Transverse colon (tissue), 4 donors: ENCODE results near the gene EIF4E2. TPM values are rescaled to one million over a fixed set of nuclear protein-coding genes. Genes with fewer than 3 reads are reported as not detected.

Source experiments
- DNase-seq: peaks from one replicate; pipeline ENCODE4 v3.0.0-alpha.2; 2019
- H3K27ac ChIP-seq, 4 donors: fragments of 200-600 bp; sonication (generic); 2 replicates each; pipeline ENCODE4 v1.5.1; 2016 to 2018; ENCODE audit warnings: inconsistent platforms in 4 of 4
- H3K27me3 ChIP-seq: fragments of 200-600 bp; sonication (generic); 2 replicates; pipeline ENCODE4 v1.5.1; 2017; ENCODE audit warnings: inconsistent platforms
- H3K36me3 ChIP-seq, 4 donors: fragments of 200-600 bp; sonication (generic); 2 replicates each; pipeline ENCODE4 v1.5.1; 2017 to 2019; ENCODE audit warnings: inconsistent platforms in 4 of 4
- H3K4me1 ChIP-seq, 4 donors: fragments of 200-600 bp; sonication (generic); 2 replicates each; pipeline ENCODE4 v1.5.1; 2017 to 2020; ENCODE audit warnings: inconsistent platforms in 4 of 4
- H3K4me3 ChIP-seq, 4 donors: fragments of 200-600 bp; sonication (generic); 1 replicate in 1 of 4; 2 replicates in 3 of 4; pipeline versions ENCODE4 v1.5.1 to v1.6.1; 2017 to 2019; ENCODE audit warnings: inconsistent platforms in 4 of 4
- H3K9me3 ChIP-seq, 2 donors: fragments of 200-600 bp; sonication (generic); 2 replicates each; pipeline ENCODE4 v1.5.1; 2017 to 2019; ENCODE audit warnings: inconsistent platforms in 2 of 2
- EP300 ChIP-seq: sonication (generic); formaldehyde crosslinking; IDR thresholded peaks from one replicate; pipeline ENCODE4 v1.6.1; 2017; ENCODE audit warnings: antibody characterized with exemption, low read depth
- POLR2A ChIP-seq: fragments of 450-650 bp; IDR thresholded peaks from one replicate; pipeline ENCODE4 v1.6.1; 2016; ENCODE audit warnings: antibody characterized with exemption, mild to moderate bottlenecking, moderate library complexity
- POLR2AphosphoS5 ChIP-seq, 3 donors: sonication (generic); formaldehyde crosslinking; IDR thresholded peaks; one replicate each; pipeline ENCODE4 v1.6.1; 2016; ENCODE audit warnings: antibody characterized with exemption in 3 of 3
- WGBS, 2 donors: methylation state at CpG; one replicate each; pipeline ENCODE4 v1.1.5; 2018; ENCODE audit warnings: low coverage in 1 of 2; 5-methylcytosine and 5-hydroxymethylcytosine counted together
- in situ Hi-C, 4 donors: fragments of 200-750 bp; cut with MboI; loops; one replicate each; pipeline versions ENCODE4 v1.15.0 to v1.15.1; 2017; ENCODE audit warnings: low sequenced_read_pairs in 3 of 4, low pct_ligation_motif_present in 1 of 4, low pct_unique_long_range_greater_than_20kb in 1 of 4
- intact Hi-C: fragments of 100-400 bp; cut with DNase I; formaldehyde crosslinking; loops from one replicate; pipeline ENCODE4 v1.15.1; 2023; ENCODE audit warnings: low total_unique reads
- total RNA-seq, 4 donors: library from RNA; depleted of rRNA; stranded (reverse); fragments of >200 nt; gene quantifications; one replicate each; pipeline ENCODE4 v1.1.0, GENCODE V29; 2016
- TF ChIP-seq, protein P1 (sequence below), 5 experiments: fragments of 200-600 bp in 3 of 5; fragments of 450-650 bp in 2 of 5; sonication (generic) in 3 of 5; IDR thresholded peaks; 1 replicate in 2 of 5; 2 replicates in 3 of 5; pipeline ENCODE4 v1.5.1; 2016 to 2017; ENCODE audit warnings: antibody characterized with exemption in 5 of 5, inconsistent platforms in 3 of 5, mild to moderate bottlenecking in 2 of 5, moderate library complexity in 1 of 5

EIF4E2 gene
- total RNA-seq, 4 donors from 2014 or later, result 46.0 to 2,324 (median 55.7) TPM

DNA sequence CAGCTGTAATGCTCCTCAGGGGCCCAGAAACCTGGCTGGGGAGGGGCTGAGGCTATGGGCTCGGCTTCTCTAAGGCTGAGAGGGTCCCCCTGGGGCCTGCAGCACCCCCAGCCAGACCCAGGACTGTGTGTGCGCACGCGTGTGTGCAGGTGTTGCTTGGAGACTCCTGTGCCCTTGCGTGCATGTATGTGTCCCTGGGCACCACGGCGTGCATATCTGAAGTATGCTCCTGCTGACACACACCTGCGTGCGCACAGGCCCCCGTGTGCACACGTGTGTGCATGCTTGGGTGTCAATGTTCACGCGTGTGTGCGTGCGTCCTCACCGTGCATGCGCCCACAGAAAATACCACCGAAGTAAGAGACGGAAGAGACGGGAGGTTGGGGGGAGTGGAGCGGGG is 48.0 kb upstream of the EIF4E2 start:
- H3K9me3 ChIP-seq, result no peaks in the 10 kb centered on the region
- WGBS, 2 donors, result 18 to 50% methylated on average over 1 to 18 of the region's 21 CpGs
- H3K27me3 ChIP-seq, result peaks cover 54% of the 10 kb centered on the region
- no peak for TF ChIP-seq POLR2AphosphoS5 (IDR thresholded peaks at IDR 0.05)
- no peak overlapping the region for H3K27ac ChIP-seq
- H3K36me3 ChIP-seq, result no peaks in the 10 kb centered on the region
- H3K4me1 ChIP-seq, result peaks cover 0 to 15% (median 11%) of the 10 kb centered on the region in 4 donors
- peak overlapping the region in 1 of 4 donors; percentile 45 for H3K4me3 ChIP-seq
- no peak for DNase-seq
- intact Hi-C loops, result no loop called here
- in situ Hi-C loops, result no loop called here

DNA sequence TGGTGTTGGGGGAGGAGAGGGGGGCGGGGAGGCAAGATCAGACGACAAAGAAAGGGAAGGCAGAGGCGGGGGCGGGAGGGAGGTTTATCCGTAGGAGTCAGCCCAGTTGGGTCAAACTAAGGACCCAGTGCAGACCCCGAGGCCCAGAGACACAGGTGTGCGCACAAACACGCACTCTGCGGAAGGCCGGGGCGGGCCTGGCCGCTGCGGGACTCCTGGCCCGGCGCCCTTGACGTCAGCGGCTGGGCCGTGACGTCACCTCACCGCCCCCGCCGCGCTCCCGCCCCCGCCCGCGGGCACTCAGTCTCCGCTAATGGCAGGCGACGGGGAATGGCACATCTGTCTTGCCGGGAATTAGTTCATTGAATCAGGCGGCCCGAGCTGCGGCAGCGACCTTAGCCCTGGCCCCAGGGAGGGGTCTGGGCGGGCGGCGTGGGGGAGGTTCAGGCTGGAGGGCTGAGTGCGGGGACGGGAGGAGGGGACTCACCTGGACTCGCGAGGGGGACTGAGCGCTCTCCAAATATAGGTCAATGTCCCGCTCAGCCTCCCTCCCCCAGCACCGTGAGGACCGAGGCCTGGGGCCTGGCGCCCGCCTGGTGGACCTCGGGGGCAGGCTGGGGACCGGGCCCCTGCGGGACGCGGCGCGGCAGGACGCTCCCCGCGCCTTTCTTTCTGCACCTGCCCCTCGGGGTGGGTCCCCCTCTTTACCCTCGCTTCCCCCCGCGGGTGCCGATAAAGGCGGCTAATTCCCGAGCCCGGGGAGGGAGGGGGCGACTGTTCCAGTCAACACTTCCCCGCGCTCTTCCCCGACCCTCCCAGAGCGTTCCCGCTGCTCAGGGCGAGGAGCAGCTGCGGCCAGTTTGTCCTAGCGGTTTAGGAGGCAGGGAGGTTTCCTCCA is 47.3 kb upstream of the EIF4E2 start:
- H3K4me1 ChIP-seq, result peaks cover 0 to 15% (median 11%) of the 10 kb centered on the region in 4 donors
- H3K36me3 ChIP-seq, result no peaks in the 10 kb centered on the region
- in situ Hi-C loops, result no loop called here
- H3K4me3 ChIP-seq, result peak overlapping the region; percentile 12 to 45 (median 33)
- H3K9me3 ChIP-seq, result no peaks in the 10 kb centered on the region
- peak; percentile 14 for DNase-seq
- intact Hi-C loops, result no loop called here
- WGBS, 2 donors, result 1% methylated on average over 47 of the region's 75 CpGs; no CpG with 5 or more reads in 1 of the 2 donors
- peak overlapping the region in 1 of 4 donors; percentile 8 for H3K27ac ChIP-seq
- no peak for TF ChIP-seq POLR2A
- TF ChIP-seq, protein P1, sequence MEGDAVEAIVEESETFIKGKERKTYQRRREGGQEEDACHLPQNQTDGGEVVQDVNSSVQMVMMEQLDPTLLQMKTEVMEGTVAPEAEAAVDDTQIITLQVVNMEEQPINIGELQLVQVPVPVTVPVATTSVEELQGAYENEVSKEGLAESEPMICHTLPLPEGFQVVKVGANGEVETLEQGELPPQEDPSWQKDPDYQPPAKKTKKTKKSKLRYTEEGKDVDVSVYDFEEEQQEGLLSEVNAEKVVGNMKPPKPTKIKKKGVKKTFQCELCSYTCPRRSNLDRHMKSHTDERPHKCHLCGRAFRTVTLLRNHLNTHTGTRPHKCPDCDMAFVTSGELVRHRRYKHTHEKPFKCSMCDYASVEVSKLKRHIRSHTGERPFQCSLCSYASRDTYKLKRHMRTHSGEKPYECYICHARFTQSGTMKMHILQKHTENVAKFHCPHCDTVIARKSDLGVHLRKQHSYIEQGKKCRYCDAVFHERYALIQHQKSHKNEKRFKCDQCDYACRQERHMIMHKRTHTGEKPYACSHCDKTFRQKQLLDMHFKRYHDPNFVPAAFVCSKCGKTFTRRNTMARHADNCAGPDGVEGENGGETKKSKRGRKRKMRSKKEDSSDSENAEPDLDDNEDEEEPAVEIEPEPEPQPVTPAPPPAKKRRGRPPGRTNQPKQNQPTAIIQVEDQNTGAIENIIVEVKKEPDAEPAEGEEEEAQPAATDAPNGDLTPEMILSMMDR (IDR thresholded peaks at IDR 0.05), result no peak
- TF ChIP-seq POLR2AphosphoS5 (IDR thresholded peaks at IDR 0.05), result no peak
- no peak for TF ChIP-seq EP300
- peaks cover 54% of the 10 kb centered on the region for H3K27me3 ChIP-seq

DNA sequence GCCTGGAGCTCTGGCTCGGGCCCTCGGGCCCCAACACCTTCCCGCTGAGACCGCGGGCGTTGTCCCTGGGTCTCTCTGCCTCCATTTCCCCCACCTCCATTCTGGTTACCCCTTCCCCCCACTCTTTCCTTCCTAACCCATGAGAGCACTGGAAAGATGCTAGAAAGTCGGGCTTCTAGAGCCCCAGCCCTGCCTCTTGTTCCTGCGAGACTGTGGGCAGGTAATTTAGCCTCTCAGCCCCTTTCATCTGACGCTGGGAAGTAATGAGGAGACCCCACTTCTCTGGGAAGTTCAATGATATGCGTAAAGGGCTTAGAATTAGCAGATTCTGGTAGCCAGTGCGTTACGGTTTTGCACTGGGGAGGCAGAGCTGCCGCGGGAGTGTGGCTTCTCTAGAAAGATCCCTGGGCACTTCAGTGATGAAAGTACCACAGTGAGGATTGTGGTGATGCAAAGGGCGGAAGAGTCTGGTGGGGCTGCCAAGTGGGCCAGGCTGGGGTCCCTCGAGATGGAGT is 46.6 kb upstream of the EIF4E2 start:
- in situ Hi-C loops, result no loop called here
- peak overlapping the region in 3 of 4 donors; percentile 12 to 45 (median 36) for H3K4me3 ChIP-seq

DNA sequence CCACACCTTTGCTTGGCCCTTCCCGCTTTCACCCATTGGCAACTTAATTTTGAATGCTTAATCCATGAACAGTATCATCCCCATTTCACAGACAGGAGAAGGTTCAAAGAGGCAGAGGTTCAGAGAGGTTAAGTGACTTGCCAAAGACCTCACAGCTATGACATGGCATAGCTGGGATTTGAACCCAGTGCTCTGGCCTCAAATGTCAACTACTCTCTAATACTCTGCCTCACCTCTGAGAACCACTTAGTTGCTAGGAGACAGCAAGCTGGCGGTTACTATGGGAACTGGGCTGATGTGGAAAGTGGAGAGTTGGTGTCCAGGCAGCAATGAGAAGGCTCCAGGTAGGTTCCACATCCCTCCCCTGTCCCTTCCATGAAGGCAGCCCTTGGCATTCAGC is 46.1 kb upstream of the EIF4E2 start:
- WGBS, 2 donors, result 66 to 100% methylated on average over 1 to 2 of the region's 2 CpGs
- DNase-seq, result no peak

More for the DNA sequence above, 46.6 kb upstream of the EIF4E2 start:
- Histone ChIP-seq H3K36me3 (no peaks in the 10 kb centered on the region), H3K27ac (no peak overlapping the region), H3K27me3 (peaks cover 54% of the 10 kb centered on the region), H3K9me3 (no peaks in the 10 kb centered on the region), H3K4me1 (peaks cover 0 to 15% (median 11%) of the 10 kb centered on the region in 4 donors)
- intact Hi-C loops, result no loop called here
- DNase-seq, result no peak
- 19% methylated on average over 16 of the region's 16 CpGs; no CpG with 5 or more reads in 1 of the 2 donors for WGBS, 2 donors
- TF ChIP-seq POLR2A (no peak), EP300 (no peak), POLR2AphosphoS5 (IDR thresholded peaks at IDR 0.05) (no peak)
- TF ChIP-seq, protein P1 (IDR thresholded peaks at IDR 0.05), result no peak

More for the DNA sequence above, 46.1 kb upstream of the EIF4E2 start:
- H3K27me3 ChIP-seq, result peaks cover 54% of the 10 kb centered on the region
- no peak overlapping the region for H3K4me3 ChIP-seq
- H3K4me1 ChIP-seq, result peaks cover 0 to 15% (median 11%) of the 10 kb centered on the region in 4 donors
- H3K27ac ChIP-seq, result no peak overlapping the region
- H3K36me3 ChIP-seq, result no peaks in the 10 kb centered on the region
- TF ChIP-seq POLR2A, result no peak
- no peak for TF ChIP-seq EP300
- TF ChIP-seq, protein P1 (IDR thresholded peaks at IDR 0.05), result no peak
- no peak for TF ChIP-seq POLR2AphosphoS5 (IDR thresholded peaks at IDR 0.05)
- intact Hi-C loops, result no loop called here
- in situ Hi-C loops, result no loop called here
- H3K9me3 ChIP-seq, result no peaks in the 10 kb centered on the region
